Measurements from ENCODE around the gene MYADM.
"Not testable (repeated sequence)": the region's sequence is repeated elsewhere in the genome, so short reads cannot be mapped to it uniquely, and the experiment has no call there.

Gene MYADM

GRCh38 chr19:53868892-53869804, 1.5 kb downstream of the MYADM start:
- peak; percentile 74 to 80 for DNase-seq (ENCODE audit: low read depth in 2 of 2)

GRCh38 chr19:53869805-53870484, 2.3 kb downstream of the MYADM start:
- not testable (repeated sequence) for DNase-seq (ENCODE audit: low read depth in 2 of 2)

- no peak for DNase-seq (ENCODE audit: low read depth in 2 of 2)
Observed at GRCh38 chr19:53870485-53870844, 2.8 kb downstream of the MYADM start.

GRCh38 chr19:53871454-53871853, 3.8 kb downstream of the MYADM start:
- no peak for DNase-seq (ENCODE audit: low read depth in 2 of 2)

- DNase-seq (ENCODE audit: low read depth in 2 of 2) = no peak
Observed at GRCh38 chr19:53872762-53873161, 5.1 kb downstream of the MYADM start.

- no peak for DNase-seq (ENCODE audit: low read depth in 2 of 2)
Observed at GRCh38 chr19:53873773-53874605, 6.3 kb downstream of the MYADM start.

GRCh38 chr19:53874606-53874990, 6.9 kb downstream of the MYADM start:
- DNase-seq (ENCODE audit: low read depth in 2 of 2) = no peak

GRCh38 chr19:53875602-53876325, 8.1 kb downstream of the MYADM start:
- DNase-seq (ENCODE audit: low read depth in 2 of 2) = no peak

- DNase-seq (ENCODE audit: low read depth in 2 of 2) = no peak
Observed at GRCh38 chr19:53876651-53877224, 9.1 kb downstream of the MYADM start.

GRCh38 chr19:53877361-53877766, 9.7 kb downstream of the MYADM start:
- DNase-seq (ENCODE audit: low read depth in 2 of 2) = no peak

- no peak for DNase-seq (ENCODE audit: low read depth in 2 of 2)
Observed at GRCh38 chr19:53878776-53879139, 11.1 kb downstream of the MYADM start.

GRCh38 chr19:53879140-53880081, 11.7 kb downstream of the MYADM start:
- DNase-seq (ENCODE audit: low read depth in 2 of 2) = peak; percentile 50 to 66

GRCh38 chr19:53880711-53881481, 13.2 kb downstream of the MYADM start:
- DNase-seq (ENCODE audit: low read depth in 2 of 2) = no peak

- DNase-seq (ENCODE audit: low read depth in 2 of 2) = peak in 1 of 2 donors; percentile 27
Observed at GRCh38 chr19:53881482-53882390, 14.1 kb downstream of the MYADM start, which contains the start of gene PRKCG. Gene PRKCG (plus strand): TSS chr19:53882197. CDS start chr19:53882495, 298 bp downstream.

- DNase-seq (ENCODE audit: low read depth in 2 of 2) = no peak
Observed at GRCh38 chr19:53882391-53883050, 14.8 kb downstream of the MYADM start.

GRCh38 chr19:53883231-53883661, 15.6 kb downstream of the MYADM start:
- no peak for DNase-seq (ENCODE audit: low read depth in 2 of 2)

GRCh38 chr19:53883741-53884140, 16.1 kb downstream of the MYADM start:
- DNase-seq (ENCODE audit: low read depth in 2 of 2) = no peak

Data from stimulated activated CD8-positive, alpha-beta memory T cell treated with anti-CD3 and anti-CD28 coated beads, Interleukin-15, amount 100 ng/mL, for 4 hours (primary cell).